ENCODE measurements around the gene PLVAP. TPM values are rescaled to one million over a fixed set of nuclear protein-coding genes. Genes with fewer than 3 reads are reported as not detected.

Gene PLVAP
- total and polyA plus RNA-seq, 2 experiments from 2014 or later: not detected

DNA sequence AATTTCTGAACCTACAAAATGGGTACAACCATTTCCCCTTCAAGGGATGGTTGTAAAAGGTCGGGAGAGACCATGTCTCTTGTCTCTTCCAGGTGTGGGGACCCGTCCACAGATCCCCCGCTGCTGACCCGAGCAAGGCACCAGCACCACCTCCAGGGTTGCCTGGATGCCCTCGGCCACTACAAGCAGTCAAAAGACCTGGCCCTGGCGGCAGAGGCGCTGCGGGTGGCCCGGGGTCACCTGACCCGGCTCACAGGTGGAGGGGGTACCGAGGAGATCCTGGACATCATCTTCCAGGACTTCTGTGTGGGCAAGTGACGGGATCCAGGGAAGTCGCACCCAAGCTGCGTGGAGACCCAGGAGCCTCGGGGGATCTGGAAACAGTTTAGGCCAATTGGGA is 35.8 kb downstream of the PLVAP start (continued):
- TF ChIP-seq, protein P1, sequence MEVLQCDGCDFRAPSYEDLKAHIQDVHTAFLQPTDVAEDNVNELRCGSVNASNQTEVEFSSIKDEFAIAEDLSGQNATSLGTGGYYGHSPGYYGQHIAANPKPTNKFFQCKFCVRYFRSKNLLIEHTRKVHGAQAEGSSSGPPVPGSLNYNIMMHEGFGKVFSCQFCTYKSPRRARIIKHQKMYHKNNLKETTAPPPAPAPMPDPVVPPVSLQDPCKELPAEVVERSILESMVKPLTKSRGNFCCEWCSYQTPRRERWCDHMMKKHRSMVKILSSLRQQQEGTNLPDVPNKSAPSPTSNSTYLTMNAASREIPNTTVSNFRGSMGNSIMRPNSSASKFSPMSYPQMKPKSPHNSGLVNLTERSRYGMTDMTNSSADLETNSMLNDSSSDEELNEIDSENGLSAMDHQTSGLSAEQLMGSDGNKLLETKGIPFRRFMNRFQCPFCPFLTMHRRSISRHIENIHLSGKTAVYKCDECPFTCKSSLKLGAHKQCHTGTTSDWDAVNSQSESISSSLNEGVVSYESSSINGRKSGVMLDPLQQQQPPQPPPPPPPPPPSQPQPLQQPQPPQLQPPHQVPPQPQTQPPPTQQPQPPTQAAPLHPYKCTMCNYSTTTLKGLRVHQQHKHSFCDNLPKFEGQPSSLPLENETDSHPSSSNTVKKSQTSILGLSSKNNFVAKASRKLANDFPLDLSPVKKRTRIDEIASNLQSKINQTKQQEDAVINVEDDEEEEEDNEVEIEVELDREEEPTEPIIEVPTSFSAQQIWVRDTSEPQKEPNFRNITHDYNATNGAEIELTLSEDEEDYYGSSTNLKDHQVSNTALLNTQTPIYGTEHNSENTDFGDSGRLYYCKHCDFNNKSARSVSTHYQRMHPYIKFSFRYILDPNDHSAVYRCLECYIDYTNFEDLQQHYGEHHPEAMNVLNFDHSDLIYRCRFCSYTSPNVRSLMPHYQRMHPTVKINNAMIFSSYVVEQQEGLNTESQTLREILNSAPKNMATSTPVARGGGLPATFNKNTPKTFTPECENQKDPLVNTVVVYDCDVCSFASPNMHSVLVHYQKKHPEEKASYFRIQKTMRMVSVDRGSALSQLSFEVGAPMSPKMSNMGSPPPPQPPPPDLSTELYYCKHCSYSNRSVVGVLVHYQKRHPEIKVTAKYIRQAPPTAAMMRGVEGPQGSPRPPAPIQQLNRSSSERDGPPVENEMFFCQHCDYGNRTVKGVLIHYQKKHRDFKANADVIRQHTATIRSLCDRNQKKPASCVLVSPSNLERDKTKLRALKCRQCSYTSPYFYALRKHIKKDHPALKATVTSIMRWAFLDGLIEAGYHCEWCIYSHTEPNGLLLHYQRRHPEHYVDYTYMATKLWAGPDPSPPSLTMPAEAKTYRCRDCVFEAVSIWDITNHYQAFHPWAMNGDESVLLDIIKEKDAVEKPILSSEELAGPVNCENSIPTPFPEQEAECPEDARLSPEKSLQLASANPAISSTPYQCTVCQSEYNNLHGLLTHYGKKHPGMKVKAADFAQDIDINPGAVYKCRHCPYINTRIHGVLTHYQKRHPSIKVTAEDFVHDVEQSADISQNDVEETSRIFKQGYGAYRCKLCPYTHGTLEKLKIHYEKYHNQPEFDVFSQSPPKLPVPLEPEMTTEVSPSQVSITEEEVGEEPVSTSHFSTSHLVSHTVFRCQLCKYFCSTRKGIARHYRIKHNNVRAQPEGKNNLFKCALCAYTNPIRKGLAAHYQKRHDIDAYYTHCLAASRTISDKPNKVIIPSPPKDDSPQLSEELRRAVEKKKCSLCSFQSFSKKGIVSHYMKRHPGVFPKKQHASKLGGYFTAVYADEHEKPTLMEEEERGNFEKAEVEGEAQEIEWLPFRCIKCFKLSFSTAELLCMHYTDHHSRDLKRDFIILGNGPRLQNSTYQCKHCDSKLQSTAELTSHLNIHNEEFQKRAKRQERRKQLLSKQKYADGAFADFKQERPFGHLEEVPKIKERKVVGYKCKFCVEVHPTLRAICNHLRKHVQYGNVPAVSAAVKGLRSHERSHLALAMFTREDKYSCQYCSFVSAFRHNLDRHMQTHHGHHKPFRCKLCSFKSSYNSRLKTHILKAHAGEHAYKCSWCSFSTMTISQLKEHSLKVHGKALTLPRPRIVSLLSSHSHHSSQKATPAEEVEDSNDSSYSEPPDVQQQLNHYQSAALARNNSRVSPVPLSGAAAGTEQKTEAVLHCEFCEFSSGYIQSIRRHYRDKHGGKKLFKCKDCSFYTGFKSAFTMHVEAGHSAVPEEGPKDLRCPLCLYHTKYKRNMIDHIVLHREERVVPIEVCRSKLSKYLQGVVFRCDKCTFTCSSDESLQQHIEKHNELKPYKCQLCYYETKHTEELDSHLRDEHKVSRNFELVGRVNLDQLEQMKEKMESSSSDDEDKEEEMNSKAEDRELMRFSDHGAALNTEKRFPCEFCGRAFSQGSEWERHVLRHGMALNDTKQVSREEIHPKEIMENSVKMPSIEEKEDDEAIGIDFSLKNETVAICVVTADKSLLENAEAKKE (CRISPR knock-in tag; IDR thresholded peaks at IDR 0.05): no peak
- TF ChIP-seq NANOG (IDR thresholded peaks at IDR 0.05; ENCODE audit: borderline replicate concordance) (no peak), POLR2AphosphoS5 (IDR thresholded peaks at IDR 0.05; ENCODE audit: low read depth) (no peak), STAT1 (IDR thresholded peaks at IDR 0.05; ENCODE audit: unreplicated experiment) (no peak)
- TF ChIP-seq, protein P2, sequence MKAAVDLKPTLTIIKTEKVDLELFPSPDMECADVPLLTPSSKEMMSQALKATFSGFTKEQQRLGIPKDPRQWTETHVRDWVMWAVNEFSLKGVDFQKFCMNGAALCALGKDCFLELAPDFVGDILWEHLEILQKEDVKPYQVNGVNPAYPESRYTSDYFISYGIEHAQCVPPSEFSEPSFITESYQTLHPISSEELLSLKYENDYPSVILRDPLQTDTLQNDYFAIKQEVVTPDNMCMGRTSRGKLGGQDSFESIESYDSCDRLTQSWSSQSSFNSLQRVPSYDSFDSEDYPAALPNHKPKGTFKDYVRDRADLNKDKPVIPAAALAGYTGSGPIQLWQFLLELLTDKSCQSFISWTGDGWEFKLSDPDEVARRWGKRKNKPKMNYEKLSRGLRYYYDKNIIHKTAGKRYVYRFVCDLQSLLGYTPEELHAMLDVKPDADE (IDR thresholded peaks at IDR 0.05): no peak

DNA sequence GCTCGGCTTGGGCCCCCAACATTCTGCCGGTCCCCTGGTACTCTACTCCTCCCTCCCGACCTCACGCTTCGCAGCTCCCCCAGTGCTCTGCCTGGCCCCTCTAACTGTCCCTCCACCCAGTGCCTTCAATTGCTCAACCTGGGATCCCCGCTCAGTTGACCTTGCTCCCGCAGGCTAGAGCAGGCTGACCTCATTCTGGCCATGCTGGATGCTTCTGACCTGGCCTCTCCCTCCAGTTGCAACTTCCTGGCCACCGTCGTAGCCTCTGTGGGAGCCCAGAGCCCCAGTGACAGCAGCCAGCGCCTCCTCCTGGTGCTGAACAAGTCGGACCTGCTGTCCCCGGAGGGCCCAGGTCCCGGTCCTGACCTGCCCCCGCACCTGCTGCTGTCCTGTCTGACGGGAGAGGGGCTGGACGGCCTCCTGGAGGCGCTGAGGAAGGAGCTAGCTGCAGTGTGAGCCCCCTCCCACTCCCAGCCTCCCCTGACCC is 36.2 kb downstream of the PLVAP start:
- H3K27me3 Mint-ChIP-seq (ENCODE audit: insufficient read depth, low read depth, poor library complexity): peaks cover 22% of the 10 kb centered on the region
- peak overlapping the region; percentile 46 for H3K4me3 ChIP-seq
- no peak overlapping the region for H2AFZ ChIP-seq
- H3K4me3 Mint-ChIP-seq: peak overlapping the region; percentile 46; the same call in 2 of the 3 replicates
- ATAC-seq: no peak; the same call in 2 of the 3 replicates
- H3K27ac ChIP-seq (ENCODE audit: low read depth): peak overlapping the region; percentile 74
- H3K36me3 ChIP-seq (ENCODE audit: insufficient read depth): peaks cover 6% of the 10 kb centered on the region; the same call in 1 of the 2 replicates
- H3K4me2 ChIP-seq: peak overlapping the region; percentile 72
- H3K4me1 Mint-ChIP-seq: peaks cover 29% of the 10 kb centered on the region; the same call in 2 of the 3 replicates
- no peaks in the 10 kb centered on the region for H3K9me2 ChIP-seq (ENCODE audit: insufficient read depth)
- DNase-seq (ENCODE audit: low spot score): peak; percentile 76
- peak overlapping the region; percentile 80; the same call in 1 of the 2 replicates for H3K27ac Mint-ChIP-seq
- no peaks in the 10 kb centered on the region for H3K27me3 ChIP-seq (ENCODE audit: insufficient read depth)
- peaks cover 32% of the 10 kb centered on the region for H3K36me3 Mint-ChIP-seq (ENCODE audit: low read depth)
- peaks cover 15% of the 10 kb centered on the region; the same call in 1 of the 2 replicates for H3F3A ChIP-seq (replicated peaks; ENCODE audit: low read depth)
- no peaks in the 10 kb centered on the region for H3K9me3 Mint-ChIP-seq
- no peaks in the 10 kb centered on the region for H3K79me2 ChIP-seq (replicated peaks; ENCODE audit: insufficient read depth)
- peaks cover 26% of the 10 kb centered on the region; the same call in 1 of the 2 replicates for H3K4me1 ChIP-seq (ENCODE audit: insufficient read depth)
- H4K20me1 ChIP-seq (replicated peaks; ENCODE audit: insufficient read depth): no peaks in the 10 kb centered on the region
- TF ChIP-seq JUNB (IDR thresholded peaks at IDR 0.05; ENCODE audit: unreplicated experiment) (no peak), STAT1 (IDR thresholded peaks at IDR 0.05; ENCODE audit: unreplicated experiment) (no peak), ZNF331 (CRISPR knock-in tag; IDR thresholded peaks at IDR 0.05; ENCODE audit: low read depth) (no peak)
- TF ChIP-seq, protein P3, sequence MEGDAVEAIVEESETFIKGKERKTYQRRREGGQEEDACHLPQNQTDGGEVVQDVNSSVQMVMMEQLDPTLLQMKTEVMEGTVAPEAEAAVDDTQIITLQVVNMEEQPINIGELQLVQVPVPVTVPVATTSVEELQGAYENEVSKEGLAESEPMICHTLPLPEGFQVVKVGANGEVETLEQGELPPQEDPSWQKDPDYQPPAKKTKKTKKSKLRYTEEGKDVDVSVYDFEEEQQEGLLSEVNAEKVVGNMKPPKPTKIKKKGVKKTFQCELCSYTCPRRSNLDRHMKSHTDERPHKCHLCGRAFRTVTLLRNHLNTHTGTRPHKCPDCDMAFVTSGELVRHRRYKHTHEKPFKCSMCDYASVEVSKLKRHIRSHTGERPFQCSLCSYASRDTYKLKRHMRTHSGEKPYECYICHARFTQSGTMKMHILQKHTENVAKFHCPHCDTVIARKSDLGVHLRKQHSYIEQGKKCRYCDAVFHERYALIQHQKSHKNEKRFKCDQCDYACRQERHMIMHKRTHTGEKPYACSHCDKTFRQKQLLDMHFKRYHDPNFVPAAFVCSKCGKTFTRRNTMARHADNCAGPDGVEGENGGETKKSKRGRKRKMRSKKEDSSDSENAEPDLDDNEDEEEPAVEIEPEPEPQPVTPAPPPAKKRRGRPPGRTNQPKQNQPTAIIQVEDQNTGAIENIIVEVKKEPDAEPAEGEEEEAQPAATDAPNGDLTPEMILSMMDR (conservative IDR thresholded peaks at IDR 0.05; ENCODE audit: low read depth in 2 of 2): peak in 1 of 2 experiments; percentile 63; a peak in 3 of 4 replicates
